ENCODE data around the gene POU4F2. TPM values are rescaled to one million over a fixed set of nuclear protein-coding genes. Genes with fewer than 3 reads are reported as not detected.

Gene POU4F2
- polyA plus RNA-seq, 6 donors from 2014 or later: not detected

DNA sequence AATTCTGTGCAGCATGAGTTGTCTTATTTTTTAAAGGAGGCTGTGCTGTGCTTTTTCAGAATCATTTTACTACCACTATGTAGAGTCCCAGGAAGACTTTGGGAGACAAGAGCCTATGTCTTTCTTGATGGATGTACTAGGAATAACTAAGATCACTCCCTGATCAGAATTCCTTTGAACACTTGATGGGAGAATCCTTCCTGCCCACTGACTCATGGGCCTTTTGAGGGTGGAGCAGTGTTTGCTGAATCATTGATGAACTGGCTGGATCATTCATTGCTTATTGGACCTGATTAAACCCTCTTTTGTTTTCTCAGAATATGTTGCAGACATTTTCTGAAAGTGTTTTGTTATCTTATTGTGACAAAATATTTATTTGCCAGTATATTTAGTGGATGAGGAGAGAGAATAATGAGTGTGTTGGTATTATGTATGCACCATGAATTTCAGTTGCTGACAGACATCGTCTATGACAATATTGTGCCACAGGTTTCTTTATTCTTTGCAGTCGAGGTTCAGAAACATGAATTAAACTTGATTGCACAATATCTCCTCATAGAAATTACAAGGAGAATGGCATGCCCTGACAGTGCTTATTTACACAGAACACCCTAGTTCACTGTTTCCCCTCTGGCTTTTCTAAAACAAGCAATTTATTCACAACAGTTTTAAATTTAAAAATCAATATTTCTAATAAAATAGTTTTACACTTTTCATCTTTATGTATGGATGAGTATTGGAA lies 36.3 kb downstream of the POU4F2 start:
- peaks cover 0 to 19% (median 10%) of the 10 kb centered on the region in 7 donors for H3K9me3 Mint-ChIP-seq
- H3K4me3 Mint-ChIP-seq: no peak overlapping the region
- no peak for DNase-seq
- ATAC-seq (ENCODE audit: low read depth in 2 of 2): no peak
- H3K27me3 Mint-ChIP-seq: peaks cover 0 to 6% (median 5%) of the 10 kb centered on the region in 3 donors
- H3K4me1 Mint-ChIP-seq: no peaks in the 10 kb centered on the region
- H3K27ac Mint-ChIP-seq: no peak overlapping the region
- no peaks in the 10 kb centered on the region for H3K36me3 Mint-ChIP-seq

Other genes with a start within 250 kb of the POU4F2 start
- gene SLC10A7, start 117.0 kb upstream of the POU4F2 start, polyA plus RNA-seq (ENCODE audit: low read depth in 6 of 6): 10 to 100 TPM in 1 of 6 donors, 1 to 10 TPM in 5; 4.1 to 13.6 (median 8.0) TPM